ENCODE results near the gene AKIRIN1.
"Not testable (repeated sequence)": the region's sequence is repeated elsewhere in the genome, so short reads cannot be mapped to it uniquely, and the experiment has no call there.

Gene AKIRIN1

GRCh38 chr1:39046613-39047210 is 55.6 kb downstream of the AKIRIN1 start:
- peak overlapping the region; percentile 89 for H3K27ac ChIP-seq (ENCODE audit: low read depth, low read length, severe bottlenecking)
- H3K36me3 ChIP-seq (ENCODE audit: control insufficient read depth, insufficient read depth, low read length): peaks cover 14% of the 10 kb centered on the region
- H3K4me1 ChIP-seq (ENCODE audit: control insufficient read depth, insufficient read depth, low read length, poor library complexity, severe bottlenecking): peaks cover 19% of the 10 kb centered on the region
- no peaks in the 10 kb centered on the region for H3K9me3 ChIP-seq (ENCODE audit: control insufficient read depth, low read length)
- H3K4me3 ChIP-seq (ENCODE audit: extremely low read depth, insufficient read depth, low read length, poor library complexity, severe bottlenecking): no peak overlapping the region
- 100% methylated on average over 2 to 4 of the region's 6 CpGs for WGBS, 2 experiments (ENCODE audit: insufficient coverage in 2 of 2)

GRCh38 chr1:39047374-39048229 is 56.5 kb downstream of the AKIRIN1 start:
- WGBS, 2 experiments (ENCODE audit: insufficient coverage in 2 of 2): 80 to 85% methylated on average over 7 of the region's 12 CpGs
- Histone ChIP-seq H3K4me3 (ENCODE audit: extremely low read depth, insufficient read depth, low read length, poor library complexity, severe bottlenecking) (no peak overlapping the region), H3K4me1 (ENCODE audit: control insufficient read depth, insufficient read depth, low read length, poor library complexity, severe bottlenecking) (peaks cover 26% of the 10 kb centered on the region), H3K27ac (ENCODE audit: low read depth, low read length, severe bottlenecking) (peak overlapping the region; percentile 89), H3K36me3 (ENCODE audit: control insufficient read depth, insufficient read depth, low read length) (peaks cover 12% of the 10 kb centered on the region), H3K9me3 (ENCODE audit: control insufficient read depth, low read length) (no peaks in the 10 kb centered on the region)

GRCh38 chr1:39048745-39049370 is 57.8 kb downstream of the AKIRIN1 start:
- Histone ChIP-seq H3K36me3 (ENCODE audit: control insufficient read depth, insufficient read depth, low read length) (peaks cover 6% of the 10 kb centered on the region), H3K4me1 (ENCODE audit: control insufficient read depth, insufficient read depth, low read length, poor library complexity, severe bottlenecking) (peaks cover 26% of the 10 kb centered on the region), H3K27ac (ENCODE audit: low read depth, low read length, severe bottlenecking) (peak overlapping the region; percentile 89), H3K4me3 (ENCODE audit: extremely low read depth, insufficient read depth, low read length, poor library complexity, severe bottlenecking) (no peak overlapping the region), H3K9me3 (ENCODE audit: control insufficient read depth, low read length) (no peaks in the 10 kb centered on the region)
- 85 to 94% methylated on average over 4 to 5 of the region's 7 CpGs for WGBS, 2 experiments (ENCODE audit: insufficient coverage in 2 of 2)

DNA sequence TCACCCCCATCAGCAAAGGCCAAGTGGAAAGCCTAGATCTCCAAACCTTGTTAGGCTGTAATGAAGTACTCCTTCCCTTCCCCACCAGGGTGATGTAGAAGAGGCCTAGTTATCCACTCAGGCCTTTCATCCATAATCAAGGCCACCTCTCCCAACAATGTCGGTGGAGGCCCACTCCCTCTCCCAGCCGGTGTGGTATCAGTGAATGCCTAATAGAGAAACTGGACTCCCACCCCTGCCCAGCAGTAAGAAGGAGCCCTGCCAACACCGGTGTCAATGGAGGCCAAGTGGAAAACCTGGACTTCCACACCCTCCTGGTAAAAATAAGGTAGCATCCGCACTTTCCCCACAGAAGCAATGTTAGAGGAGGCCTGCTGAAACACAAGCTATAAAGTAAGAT is 58.9 kb downstream of the AKIRIN1 start:
- Histone ChIP-seq H3K27ac (ENCODE audit: low read depth, low read length, severe bottlenecking) (no peak overlapping the region), H3K4me1 (ENCODE audit: control insufficient read depth, insufficient read depth, low read length, poor library complexity, severe bottlenecking) (peaks cover 26% of the 10 kb centered on the region), H3K9me3 (ENCODE audit: control insufficient read depth, low read length) (no peaks in the 10 kb centered on the region), H3K36me3 (ENCODE audit: control insufficient read depth, insufficient read depth, low read length) (peaks cover 3% of the 10 kb centered on the region), H3K4me3 (ENCODE audit: extremely low read depth, insufficient read depth, low read length, poor library complexity, severe bottlenecking) (no peak overlapping the region)
- WGBS, 2 experiments (ENCODE audit: insufficient coverage in 2 of 2): 88 to 94% methylated on average over 2 of the region's 4 CpGs

DNA sequence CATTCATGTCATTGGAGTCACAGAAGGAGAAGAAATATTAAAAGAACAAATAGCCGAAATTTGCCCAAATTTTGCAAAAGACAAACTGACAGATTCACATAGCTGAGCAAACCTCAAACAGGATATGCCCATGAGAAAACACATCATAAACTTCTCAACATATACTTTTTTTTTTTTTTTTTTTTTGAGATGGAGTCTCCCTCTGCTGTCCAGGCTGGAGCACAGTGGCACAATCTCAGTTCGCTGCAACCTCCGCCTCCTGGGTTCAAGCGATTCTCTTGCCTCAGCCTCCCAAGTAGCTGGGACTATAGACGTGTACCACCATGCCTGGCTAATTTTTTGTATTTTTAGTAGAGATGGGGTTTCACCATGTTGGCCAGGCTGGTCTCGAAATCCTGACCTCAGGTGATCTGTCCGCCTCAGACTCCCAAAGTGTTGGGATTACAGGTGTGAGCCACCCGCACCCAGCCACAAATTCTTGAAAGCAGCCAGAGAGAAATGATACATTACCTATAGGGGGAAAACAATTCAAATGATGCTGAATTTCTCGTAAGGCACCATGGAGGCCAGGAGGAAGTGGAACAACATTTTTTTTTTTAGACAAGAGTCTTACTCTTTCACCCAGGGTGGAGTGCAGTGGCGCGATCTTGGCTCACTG is 60.2 kb downstream of the AKIRIN1 start:
- WGBS, 2 experiments (ENCODE audit: insufficient coverage in 2 of 2): 93% methylated on average over 6 to 7 of the region's 11 CpGs
- H3K9me3 ChIP-seq (ENCODE audit: control insufficient read depth, low read length); H3K36me3 ChIP-seq (ENCODE audit: control insufficient read depth, insufficient read depth, low read length); H3K4me3 ChIP-seq (ENCODE audit: extremely low read depth, insufficient read depth, low read length, poor library complexity, severe bottlenecking); H3K27ac ChIP-seq (ENCODE audit: low read depth, low read length, severe bottlenecking): not testable (repeated sequence)
- peaks cover 26% of the 10 kb centered on the region for H3K4me1 ChIP-seq (ENCODE audit: control insufficient read depth, insufficient read depth, low read length, poor library complexity, severe bottlenecking)

DNA sequence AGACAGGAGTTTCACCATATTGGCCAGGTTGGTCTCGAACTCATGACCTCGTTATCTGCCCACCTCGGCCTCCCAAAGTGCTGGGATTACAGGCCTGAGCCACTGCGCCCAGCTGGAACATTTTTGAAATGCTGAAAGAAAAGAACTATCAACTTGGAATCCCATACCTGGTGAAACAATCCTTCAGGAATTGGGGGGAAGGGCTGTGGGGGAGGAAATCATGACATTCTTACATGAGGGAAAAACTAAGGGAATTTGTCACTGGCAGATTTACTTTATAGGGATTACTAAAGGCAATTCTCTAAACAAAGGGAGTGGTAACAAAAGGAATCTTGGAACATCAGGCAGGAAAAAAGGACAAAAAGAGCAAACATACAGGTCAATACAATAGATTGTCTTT is 60.9 kb downstream of the AKIRIN1 start:
- Histone ChIP-seq H3K4me1 (ENCODE audit: control insufficient read depth, insufficient read depth, low read length, poor library complexity, severe bottlenecking) (peaks cover 23% of the 10 kb centered on the region), H3K4me3 (ENCODE audit: extremely low read depth, insufficient read depth, low read length, poor library complexity, severe bottlenecking) (no peak overlapping the region), H3K9me3 (ENCODE audit: control insufficient read depth, low read length) (no peaks in the 10 kb centered on the region), H3K27ac (ENCODE audit: low read depth, low read length, severe bottlenecking) (no peak overlapping the region), H3K36me3 (ENCODE audit: control insufficient read depth, insufficient read depth, low read length) (no peaks in the 10 kb centered on the region)
- 91 to 93% methylated on average over 3 to 4 of the region's 4 CpGs for WGBS, 2 experiments (ENCODE audit: insufficient coverage in 2 of 2)

DNA sequence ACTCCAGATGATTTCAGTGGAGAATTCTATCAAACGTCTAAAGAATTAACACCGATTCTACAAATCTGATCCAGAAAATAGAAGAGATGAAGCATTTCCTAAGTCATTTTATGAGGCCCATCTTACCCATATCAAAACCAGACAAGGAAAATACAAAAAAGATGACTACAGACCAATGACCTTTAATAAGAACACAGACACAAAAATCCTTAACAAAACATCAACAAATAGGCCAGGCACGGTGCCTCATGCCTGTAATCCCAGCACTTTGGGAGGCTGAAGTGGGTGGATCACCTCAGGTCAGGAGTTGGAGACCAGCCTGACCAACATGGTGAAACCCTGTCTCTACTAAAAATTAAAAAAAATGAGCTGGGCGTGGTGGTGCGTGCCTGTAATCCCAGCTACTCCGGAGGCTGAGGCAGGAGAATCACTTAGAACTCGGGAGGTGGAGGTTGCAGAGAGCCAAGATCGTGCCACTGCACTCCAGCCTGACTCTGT is 64.2 kb downstream of the AKIRIN1 start:
- H3K9me3 ChIP-seq (ENCODE audit: control insufficient read depth, low read length); H3K4me3 ChIP-seq (ENCODE audit: extremely low read depth, insufficient read depth, low read length, poor library complexity, severe bottlenecking); H3K27ac ChIP-seq (ENCODE audit: low read depth, low read length, severe bottlenecking); H3K36me3 ChIP-seq (ENCODE audit: control insufficient read depth, insufficient read depth, low read length); H3K4me1 ChIP-seq (ENCODE audit: control insufficient read depth, insufficient read depth, low read length, poor library complexity, severe bottlenecking): not testable (repeated sequence)
- WGBS, 2 experiments (ENCODE audit: insufficient coverage in 2 of 2): 97 to 99% methylated on average over 5 to 7 of the region's 8 CpGs
